ENCODE data around the gene TRIP12. TPM values are rescaled to one million over a fixed set of nuclear protein-coding genes. Genes with fewer than 3 reads are reported as not detected.

The TRIP12 gene
- total RNA-seq, 1 experiment from 2014 or later: 175 TPM

DNA sequence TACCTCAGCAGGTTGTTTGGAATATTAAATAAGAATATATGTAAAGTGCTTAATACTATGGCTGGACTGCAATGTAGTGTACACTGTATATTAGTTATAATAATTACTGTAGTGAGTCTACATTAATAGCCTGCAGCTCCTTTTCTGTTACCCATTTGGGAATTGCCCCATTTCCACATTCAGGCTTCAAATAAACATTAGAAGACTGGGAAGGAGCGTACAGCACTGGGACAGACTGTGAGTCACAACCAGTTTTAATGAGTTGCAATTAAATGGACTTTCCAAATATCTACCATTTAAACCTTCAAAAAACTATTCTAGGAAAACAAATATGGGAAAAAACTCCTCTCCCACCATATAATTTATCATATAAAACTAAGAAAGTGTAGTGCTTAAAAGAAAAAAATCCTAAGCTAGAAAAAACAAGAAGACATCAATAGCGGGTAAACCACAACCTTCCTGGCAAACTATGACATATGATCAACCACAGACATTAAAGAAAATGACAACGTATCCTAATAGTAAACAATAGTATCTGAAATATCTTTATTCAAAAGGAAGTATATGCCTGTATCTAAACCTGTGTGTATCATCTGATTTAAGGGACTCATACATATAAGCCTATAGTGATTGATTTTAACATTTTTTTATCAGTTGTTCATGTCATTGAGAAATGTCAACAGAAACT lies 86.1 kb downstream of the TRIP12 start:
- Histone ChIP-seq H3K27me3 (ENCODE audit: insufficient read depth, low read length) (no peaks in the 10 kb centered on the region), H2AFZ (ENCODE audit: low read depth, low read length, poor library complexity, severe bottlenecking) (no peak overlapping the region), H3K4me2 (ENCODE audit: low read length) (no peak overlapping the region), H3K79me2 (ENCODE audit: insufficient read depth, low read length) (peaks cover 27% of the 10 kb centered on the region), H3K9ac (ENCODE audit: low read length) (no peak overlapping the region), H3K9me3 (ENCODE audit: control insufficient read depth in 1 of 2, insufficient read depth in 1 of 2, low read depth in 1 of 2, low read length in 2 of 2) (no peaks in the 10 kb centered on the region), H3K9me2 (ENCODE audit: insufficient read depth) (no peaks in the 10 kb centered on the region), H4K20me1 (ENCODE audit: insufficient read depth) (0 out of 2 replicates have a peak, but pooled peaks cover 3% of the 10 kb centered on the region), H3K36me3 (ENCODE audit: control insufficient read depth in 1 of 2, insufficient read depth in 2 of 2, low read length in 2 of 2) (no peaks in the 10 kb centered on the region; a peak in 2 of 4 replicates), H3K4me1 (ENCODE audit: control insufficient read depth in 1 of 2, insufficient read depth in 2 of 2, low read length in 2 of 2) (no peaks in the 10 kb centered on the region), H3K4me3 (replicated peaks in 1 of 2; ENCODE audit: low read depth in 1 of 2, low read length in 2 of 2) (no peak overlapping the region), H3K27ac (ENCODE audit: low read depth, low read length) (no peak overlapping the region)
- TF ChIP-seq FOSL1 (IDR thresholded peaks at IDR 0.05; ENCODE audit: low read depth): no peak
- TF ChIP-seq CBX3 (IDR thresholded peaks at IDR 0.05; ENCODE audit: low read depth): no peak
- TF ChIP-seq POLR2A (IDR thresholded peaks at IDR 0.05; ENCODE audit: borderline replicate concordance, extremely low read depth, insufficient read depth, insufficient read length): no peak
- no peak for TF ChIP-seq SRF (IDR thresholded peaks at IDR 0.05; ENCODE audit: low read depth)
- TF ChIP-seq MAX (IDR thresholded peaks at IDR 0.05): no peak
- no peak for TF ChIP-seq YY1 (IDR thresholded peaks at IDR 0.05; ENCODE audit: extremely low read depth, insufficient replicate concordance, low read depth, low read length)
- TF ChIP-seq RAD21 (IDR thresholded peaks at IDR 0.05; ENCODE audit: low read depth): no peak
- TF ChIP-seq TCF7L2 (IDR thresholded peaks at IDR 0.05; ENCODE audit: borderline replicate concordance, extremely low read depth, insufficient read depth, insufficient read length): no peak
- no peak for TF ChIP-seq REST (IDR thresholded peaks at IDR 0.05; ENCODE audit: low read depth)
- CTCF ChIA-PET: interaction anchor here (2.0 kb wide), 1 partner anchor 34 kb away, joined by 4 read pairs; no protein-coding TSS in a partner anchor
- RAD21 ChIA-PET (ENCODE audit: low non-redundant PET in 1 of 2, low total read pairs in 2 of 2, uncharacterized antibody in 2 of 2, unreplicated experiment in 2 of 2): no interaction called here
- no TSS peak for BruUV-seq (replicated peaks)
- DNase-seq (ENCODE audit: low read depth, low spot score) (no peak), ATAC-seq (no peak)
- POLR2A ChIA-PET: no interaction called here
- intact Hi-C loops (cut with micrococcal nuclease): no loop called here
